ENCODE measurements around the gene GSTA2.
"Not testable (repeated sequence)": the region's sequence is repeated elsewhere in the genome, so short reads cannot be mapped to it uniquely, and the experiment has no call there.

- not testable (repeated sequence) for TF ChIP-seq SP1, ARNT, FOXA1, TARDBP (IDR thresholded peaks at IDR 0.05)
These were observed 1.4 kb downstream of the GSTA2 start for GRCh38 chr6:52761673-52762491.

Measured in HEK293T (cell line).